ENCODE results near the gene DHRS7. TPM values are rescaled to one million over a fixed set of nuclear protein-coding genes. Genes with fewer than 3 reads are reported as not detected.

DHRS7 gene
- total and polyA plus RNA-seq, 9 of the 15 experiments (the other 6 are each of a cell fraction or from before 2014, with no cell fraction given) = 10.2 to 20.1 (median 15.7) TPM

- intact Hi-C loops (cut with micrococcal nuclease) = loop anchor here (2.0 to 5.0 kb wide), 2 partner anchors 292 to 364 kb away; partner anchors contain the start of gene C14orf39
- FAIRE-seq (no peak), DNase-seq (ENCODE audit: extremely low read depth in 1 of 4, low spot score in 3 of 4) (peak in 1 of 4 experiments; percentile 16), ATAC-seq (peak; percentile 78)
- Histone ChIP-seq H3K27ac (ENCODE audit: extremely low read depth, low read depth, low read length) (no peak overlapping the region), H3K9me1 (ENCODE audit: control insufficient read depth, insufficient read depth, low read length) (no peaks in the 10 kb centered on the region), H2AFZ (ENCODE audit: low read depth, low read length) (no peak overlapping the region), H3K9ac (ENCODE audit: insufficient read depth in 1 of 2, low read depth in 2 of 2, low read length in 2 of 2) (no peak overlapping the region), H3K4me1 (replicated peaks in 1 of 2; ENCODE audit: control insufficient read depth in 2 of 2, insufficient read depth in 2 of 2, low read length in 2 of 2) (peaks cover 0 to 3% of the 10 kb centered on the region in 2 experiments; a peak in 2 of 5 replicates), H3K4me3 (no peak overlapping the region), H4K20me1 (replicated peaks; ENCODE audit: control insufficient read depth, insufficient read depth, low read length) (no peaks in the 10 kb centered on the region), H3K27me3 (ENCODE audit: control insufficient read depth in 2 of 2, insufficient read depth in 2 of 2, low read length in 2 of 2) (no peaks in the 10 kb centered on the region), H3K79me2 (ENCODE audit: control insufficient read depth, insufficient read depth, low read length) (no peaks in the 10 kb centered on the region), H3K36me3 (ENCODE audit: control insufficient read depth, insufficient read depth, low read length) (no peaks in the 10 kb centered on the region), H3K9me3 (replicated peaks; ENCODE audit: control insufficient read depth, insufficient read depth, low read depth, low read length) (peaks cover 3% of the 10 kb centered on the region; the same call in 1 of the 2 replicates), H3K4me2 (ENCODE audit: insufficient read depth, low read length) (no peak overlapping the region)
- WGBS (ENCODE audit: insufficient coverage, low coverage, missing lambda C conversion rate) = 42% methylated on average over 5 of the region's 5 CpGs
- in situ Hi-C loops (cut with MboI) = no loop called here
- BruUV-seq (replicated peaks) = no TSS peak
- CTCF ChIA-PET (ENCODE audit: low intra/inter-chr PET ratio) = interaction anchor here (0.8 kb wide), 1 partner anchor 230 kb away, joined by 4 read pairs; no protein-coding TSS in a partner anchor
- POLR2A ChIA-PET = interaction anchor here (0.6 kb wide), 1 partner anchor 858 kb away, joined by 3 read pairs; no protein-coding TSS in a partner anchor
- TF ChIP-seq KAT2B (IDR thresholded peaks at IDR 0.05; ENCODE audit: low read depth, low read length) (no peak), HDAC8 (tag; IDR thresholded peaks at IDR 0.05) (no peak), RAD21 (CRISPR knock-in tag; conservative IDR thresholded peaks at IDR 0.05 in 1 of 2, IDR thresholded peaks at IDR 0.05 in 1 of 2) (peak; percentile 28 to 58), ZNF707 (CRISPR knock-in tag; conservative IDR thresholded peaks at IDR 0.05) (no peak), REST (IDR thresholded peaks at IDR 0.05; ENCODE audit: borderline replicate concordance) (peak; percentile 25; the same call in 1 of the 2 replicates), REST (CRISPR knock-in tag; IDR thresholded peaks at IDR 0.05; ENCODE audit: low read depth) (no peak), POLR3A (IDR thresholded peaks at IDR 0.05; ENCODE audit: borderline replicate concordance, extremely low read depth, insufficient read depth, insufficient read length) (no peak), MEIS2 (IDR thresholded peaks at IDR 0.05; ENCODE audit: partially characterized antibody) (peak; percentile 82), RCOR1 (IDR thresholded peaks at IDR 0.05; ENCODE audit: borderline replicate concordance in 1 of 2, low read depth in 2 of 2, low read length in 2 of 2) (no peak)
Measured at GRCh38 chr14:60195179-60195810, 30.1 kb upstream of the DHRS7 start.
